GM18951 (cell line): ENCODE measurements around the gene AMPH.
"Not testable (repeated sequence)": the region's sequence is repeated elsewhere in the genome, so short reads cannot be mapped to it uniquely, and the experiment has no call there.

Experiments used
- POLR2A ChIP-seq: IDR thresholded peaks from 4 replicates; pipeline ENCODE4 v1.6.1; 2011; ENCODE audit warnings: mild to moderate bottlenecking; ENCODE audit not compliant: insufficient read length, insufficient read depth; ENCODE audit errors: extremely low read depth
- in situ Hi-C: fragments of 300-500 bp; cut with MboI; formaldehyde crosslinking; loops from one replicate; pipeline ENCODE4 v1.12.0; 2022; ENCODE audit warnings: low sequenced_read_pairs, mixed read lengths, inconsistent platforms; ENCODE audit not compliant: unreplicated experiment

The AMPH gene

GRCh38 chr7:38372290-38372689, 258.9 kb downstream of the AMPH start:
- no peak for TF ChIP-seq POLR2A
- in situ Hi-C loops, result no loop called here

- in situ Hi-C loops, result no loop called here
- no peak for TF ChIP-seq POLR2A
These were observed 261.2 kb downstream of the AMPH start for GRCh38 chr7:38369816-38370493.

- in situ Hi-C loops, result no loop called here
- no peak for TF ChIP-seq POLR2A
These were observed 263.0 kb downstream of the AMPH start for GRCh38 chr7:38368191-38368605.

- no peak for TF ChIP-seq POLR2A
- in situ Hi-C loops, result no loop called here
These were observed 263.8 kb downstream of the AMPH start for GRCh38 chr7:38367301-38367890.

- in situ Hi-C loops, result not testable (repeated sequence)
These were observed 267.8 kb downstream of the AMPH start for GRCh38 chr7:38363379-38363778.

GRCh38 chr7:38362611-38363237, 268.4 kb downstream of the AMPH start:
- in situ Hi-C loops, result not testable (repeated sequence)

GRCh38 chr7:38360776-38361175, 270.4 kb downstream of the AMPH start:
- in situ Hi-C loops, result no loop called here
- no peak for TF ChIP-seq POLR2A

- in situ Hi-C loops, result not testable (repeated sequence)
These were observed 272.0 kb downstream of the AMPH start for GRCh38 chr7:38359071-38359601.

GRCh38 chr7:38358273-38358831, 272.8 kb downstream of the AMPH start:
- in situ Hi-C loops, result not testable (repeated sequence)

GRCh38 chr7:38354271-38354851, 276.8 kb downstream of the AMPH start:
- in situ Hi-C loops, result not testable (repeated sequence)

- in situ Hi-C loops, result not testable (repeated sequence)
These were observed 277.7 kb downstream of the AMPH start for GRCh38 chr7:38353431-38353881.

GRCh38 chr7:38351601-38352000, 279.6 kb downstream of the AMPH start:
- TF ChIP-seq POLR2A, result no peak
- in situ Hi-C loops, result no loop called here

- in situ Hi-C loops, result not testable (repeated sequence)
These were observed 280.4 kb downstream of the AMPH start for GRCh38 chr7:38350777-38351176.

- in situ Hi-C loops, result loop anchor here (25.0 kb wide), 1 partner anchor 438 kb away; the partner anchor contains the start of genes EPDR1 and SFRP4
These were observed 281.1 kb downstream of the AMPH start for GRCh38 chr7:38349869-38350583.

GRCh38 chr7:38349126-38349795, 281.9 kb downstream of the AMPH start:
- in situ Hi-C loops, result loop anchor here (25.0 kb wide), 1 partner anchor 437 kb away; the partner anchor contains the start of genes EPDR1 and SFRP4

- in situ Hi-C loops, result loop anchor here (25.0 kb wide), 1 partner anchor 433 kb away; the partner anchor contains the start of genes EPDR1 and SFRP4
These were observed 285.6 kb downstream of the AMPH start for GRCh38 chr7:38345299-38346172.

- in situ Hi-C loops, result loop anchor here (25.0 kb wide), 1 partner anchor 432 kb away; the partner anchor contains the start of genes EPDR1 and SFRP4
These were observed 286.4 kb downstream of the AMPH start for GRCh38 chr7:38344741-38345140.
